ENCODE measurements around the gene AJAP1.

The AJAP1 gene

DNA sequence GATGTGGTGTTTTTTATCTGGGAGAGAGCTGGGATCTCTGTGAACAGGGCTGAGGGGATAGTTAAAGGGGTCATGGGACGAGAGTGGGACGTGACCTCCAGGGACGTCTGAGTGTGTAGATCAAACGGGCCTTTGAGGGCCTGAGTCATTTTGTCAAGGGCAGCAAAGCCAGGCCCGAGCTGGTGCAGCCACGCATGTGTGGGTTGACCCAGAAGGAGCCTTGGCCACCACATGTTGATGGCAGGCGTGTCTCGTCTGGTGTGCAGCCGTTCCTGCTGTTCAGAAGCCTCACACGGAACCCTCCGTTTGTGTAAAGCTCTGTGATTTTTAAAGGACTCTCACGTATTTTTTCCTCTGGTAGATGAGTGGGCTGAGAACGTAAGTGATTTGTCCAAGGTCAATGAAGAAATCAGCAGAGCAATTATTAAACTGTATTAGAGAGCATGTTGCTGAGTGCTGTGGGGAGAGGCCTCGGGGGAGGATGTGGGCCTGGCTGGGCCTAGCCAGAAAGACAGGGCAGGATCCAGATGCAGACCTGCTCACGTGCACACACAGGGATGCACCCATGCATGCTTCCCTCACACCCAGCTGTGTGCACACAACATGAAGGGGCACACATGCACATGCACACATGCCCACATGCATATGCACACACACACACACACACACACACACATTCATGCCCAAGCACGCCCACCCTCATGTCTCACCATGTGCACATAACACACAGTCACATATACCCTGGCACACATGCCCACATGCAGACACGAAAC is 89.8 kb downstream of the AJAP1 start:
- no peak for DNase-seq

DNA sequence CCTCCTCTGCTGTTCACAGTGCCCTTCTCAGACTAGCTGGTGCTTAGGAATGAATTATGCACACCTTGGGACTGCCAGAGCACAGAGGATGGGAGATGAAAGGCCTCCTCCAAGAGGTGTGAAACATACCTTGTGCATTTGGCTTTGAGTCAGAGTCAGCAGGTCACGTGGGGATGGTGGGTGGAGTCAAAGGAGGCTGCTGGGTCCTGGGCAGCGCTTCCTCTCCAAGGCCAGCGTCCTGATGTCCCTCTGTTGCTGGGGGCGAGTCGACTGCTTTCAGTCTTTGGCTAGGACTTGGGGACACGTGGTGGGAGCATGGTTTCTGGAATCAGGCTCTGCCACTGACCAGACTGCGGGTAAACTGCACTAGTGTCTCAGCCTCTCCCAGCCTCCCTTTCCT is 91.2 kb downstream of the AJAP1 start:
- no peak for DNase-seq

DNA sequence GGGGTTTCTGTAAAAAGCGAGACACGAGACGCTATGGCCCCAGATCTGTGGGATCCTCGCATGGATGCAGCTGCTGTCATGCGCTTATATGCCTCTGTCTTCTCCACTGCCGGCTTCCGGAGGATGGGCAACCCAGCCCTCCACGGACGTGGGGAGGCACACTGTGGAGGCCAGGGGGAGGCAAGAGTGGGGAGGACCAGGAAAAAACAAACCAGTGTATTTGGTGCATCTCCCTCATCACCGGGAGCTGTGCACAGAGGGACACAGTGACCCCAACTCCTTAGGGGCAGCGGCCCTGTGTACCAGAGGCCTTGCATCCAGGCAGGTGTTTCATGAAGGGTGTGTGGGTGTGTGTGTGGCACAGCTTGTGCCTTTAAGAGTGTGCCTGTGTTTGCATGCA is 95.0 kb downstream of the AJAP1 start:
- no peak for DNase-seq

DNA sequence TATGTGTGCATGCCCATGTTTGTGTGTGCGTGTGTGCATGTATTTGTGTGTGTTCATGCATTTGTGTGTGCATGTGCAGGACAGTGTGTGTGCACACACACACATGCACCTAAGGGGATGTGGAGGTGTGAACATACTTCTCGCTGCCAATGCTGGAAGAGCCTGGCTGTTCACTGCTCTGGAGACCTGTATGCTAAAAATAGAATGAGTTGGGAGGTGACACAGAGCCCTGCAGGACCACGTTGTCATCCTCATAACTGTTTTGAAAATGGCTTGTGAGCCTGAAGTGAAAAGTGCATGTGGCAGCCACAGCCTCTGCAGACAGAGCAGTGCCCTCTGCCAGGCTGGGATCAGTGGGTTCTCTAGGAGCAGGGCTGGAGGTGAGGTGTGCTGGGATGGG is 95.8 kb downstream of the AJAP1 start:
- no peak for DNase-seq

DNA sequence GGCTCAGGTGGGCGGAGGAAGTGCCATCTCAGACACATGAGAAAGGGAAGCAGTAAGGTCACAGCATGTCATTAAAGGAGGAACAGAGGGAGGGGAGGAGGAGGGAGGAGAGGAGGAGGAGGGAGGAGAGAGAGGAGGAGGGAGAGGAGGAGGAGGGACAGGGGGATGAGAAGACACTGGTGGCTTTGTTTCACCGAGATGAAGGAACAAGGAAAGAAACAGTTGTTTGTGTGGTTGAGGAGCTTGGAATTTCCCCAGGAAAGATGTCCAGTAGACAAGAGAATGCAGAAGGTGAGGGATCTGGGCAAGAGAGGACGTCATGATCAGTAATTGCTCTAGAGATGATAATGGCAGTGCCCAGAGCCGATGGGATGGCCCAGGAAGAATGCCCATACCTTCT is 97.7 kb downstream of the AJAP1 start:
- DNase-seq, result no peak

DNA sequence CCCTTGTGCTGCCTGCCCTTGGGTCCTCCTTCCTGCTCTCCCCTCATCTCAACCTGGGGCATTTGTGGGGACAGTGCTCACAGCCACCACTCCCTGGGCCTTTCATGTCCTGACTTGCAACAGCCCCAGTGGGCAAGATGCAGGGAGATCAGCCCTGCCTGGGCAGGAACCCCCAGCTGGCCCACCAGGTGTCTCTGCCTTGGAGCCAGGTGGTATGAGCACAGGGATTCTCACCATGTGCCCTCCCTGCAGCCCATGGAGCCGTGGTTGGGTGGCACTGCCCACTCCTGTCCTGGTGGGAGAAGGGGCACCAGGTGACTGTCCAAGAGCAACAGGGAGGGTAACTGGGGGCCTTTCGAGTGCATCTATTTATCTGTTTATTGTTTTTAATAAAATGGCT is 100.4 kb downstream of the AJAP1 start:
- DNase-seq, result no peak

DNA sequence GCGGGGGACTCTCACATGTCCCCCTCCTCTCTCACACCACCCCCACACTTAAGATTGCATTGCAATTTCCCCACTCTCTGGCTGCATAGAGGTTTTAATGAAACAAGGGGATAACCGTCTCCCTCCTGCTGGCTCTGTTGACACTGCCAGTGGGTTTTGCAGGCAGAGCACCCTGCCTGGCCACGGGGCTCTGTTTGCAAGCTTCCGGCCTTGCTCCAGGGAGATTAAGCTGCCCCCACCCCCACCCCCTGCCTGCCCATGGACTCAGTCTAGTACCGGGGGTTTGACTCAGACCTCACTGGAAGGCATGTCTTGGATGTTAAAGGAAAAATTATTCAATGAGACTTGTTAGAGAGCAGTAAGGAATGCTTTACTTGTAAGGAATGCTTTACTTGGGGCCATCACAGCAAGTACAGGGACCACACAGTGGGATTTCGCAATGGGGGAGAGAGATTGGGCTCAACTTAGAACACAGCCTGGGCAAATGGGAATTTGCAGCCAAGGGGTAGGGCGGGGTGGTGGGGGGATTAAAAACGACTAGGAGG is 101.0 kb downstream of the AJAP1 start:
- DNase-seq, result no peak

DNA sequence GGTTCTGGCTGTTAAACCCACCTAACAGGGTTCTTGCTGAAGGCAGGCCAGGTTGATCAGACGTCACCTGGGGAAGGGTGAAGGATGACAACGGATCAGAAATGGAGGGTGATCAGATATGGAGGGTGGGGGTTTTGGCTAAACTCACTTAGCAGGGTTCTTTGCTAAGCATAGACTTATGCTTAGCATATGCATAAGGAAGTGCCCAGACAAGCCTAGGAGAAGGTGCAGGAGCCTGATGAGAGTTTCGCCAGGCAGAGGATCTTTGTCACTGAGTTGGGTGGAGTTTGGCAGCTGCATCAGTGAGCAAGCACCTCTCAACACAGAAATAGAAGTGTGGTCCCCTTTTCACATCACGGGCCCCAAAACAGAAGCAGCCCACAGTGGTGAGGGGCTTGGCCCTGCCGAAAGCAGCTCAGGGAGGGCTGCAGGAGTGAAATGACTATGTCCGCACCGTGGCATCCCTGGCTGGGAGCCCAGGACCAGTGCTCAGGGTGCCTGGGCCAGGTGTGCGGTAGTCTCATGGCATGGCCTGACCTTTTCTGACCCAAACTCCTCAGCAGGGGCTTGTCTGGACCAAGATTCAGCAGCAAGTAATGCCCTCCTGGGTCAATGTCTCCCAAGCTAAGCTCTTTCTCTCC is 101.6 kb downstream of the AJAP1 start:
- no peak for DNase-seq

DNA sequence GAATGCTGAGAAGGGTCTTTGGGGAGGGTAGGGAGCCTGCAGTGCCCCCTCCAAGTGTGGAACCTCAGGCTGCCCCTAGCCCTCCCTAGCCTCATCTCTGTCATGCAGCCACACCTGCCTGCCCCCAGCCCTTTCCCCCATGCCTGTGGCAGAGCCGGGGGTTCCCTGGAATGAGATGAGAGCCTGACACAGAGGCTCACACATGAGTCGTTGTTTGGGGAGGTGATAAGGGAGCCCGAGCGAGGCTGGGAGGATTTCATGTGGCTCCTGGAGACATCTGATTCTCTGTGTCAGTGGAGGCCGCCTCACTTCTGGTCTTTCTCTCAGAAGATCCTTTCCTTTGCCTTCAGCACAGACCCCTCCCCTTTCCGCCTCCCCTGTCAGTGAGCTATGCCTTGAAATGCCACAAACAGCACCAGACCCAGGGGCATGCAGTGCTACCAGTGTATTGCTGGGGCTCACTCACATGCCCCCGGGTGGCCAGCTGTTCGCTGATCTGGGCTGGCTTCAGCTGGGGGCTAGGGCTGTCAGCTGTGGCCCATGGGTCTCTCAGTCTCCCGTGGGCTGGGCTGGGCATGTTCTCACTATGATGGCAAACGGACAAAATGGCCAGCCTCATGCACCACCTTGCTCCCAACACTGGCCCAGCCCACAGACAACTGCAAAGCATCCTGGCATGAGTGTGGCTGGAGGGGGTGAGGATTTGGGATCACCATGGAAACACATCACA is 102.6 kb downstream of the AJAP1 start:
- DNase-seq, result no peak

DNA sequence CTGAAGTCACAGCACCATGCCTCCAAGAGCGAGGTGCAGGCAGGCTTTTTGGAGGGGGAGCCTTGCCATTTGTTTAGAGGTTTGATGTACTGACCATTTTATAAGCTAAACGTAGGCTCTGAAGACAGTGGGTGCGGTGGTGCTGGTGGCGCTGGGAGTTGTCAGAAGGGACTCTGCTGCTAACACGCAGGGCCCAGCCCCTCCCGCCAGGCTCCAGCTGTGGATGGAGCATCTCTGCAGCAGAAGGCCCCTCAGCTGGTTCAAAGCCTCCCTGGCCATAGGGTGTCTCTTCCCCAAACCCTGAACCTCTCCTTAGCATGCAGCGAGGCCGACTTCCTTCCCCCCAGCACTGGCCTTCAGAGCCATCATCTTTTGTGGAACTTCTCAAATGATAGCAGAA is 105.3 kb downstream of the AJAP1 start:
- DNase-seq, result no peak

DNA sequence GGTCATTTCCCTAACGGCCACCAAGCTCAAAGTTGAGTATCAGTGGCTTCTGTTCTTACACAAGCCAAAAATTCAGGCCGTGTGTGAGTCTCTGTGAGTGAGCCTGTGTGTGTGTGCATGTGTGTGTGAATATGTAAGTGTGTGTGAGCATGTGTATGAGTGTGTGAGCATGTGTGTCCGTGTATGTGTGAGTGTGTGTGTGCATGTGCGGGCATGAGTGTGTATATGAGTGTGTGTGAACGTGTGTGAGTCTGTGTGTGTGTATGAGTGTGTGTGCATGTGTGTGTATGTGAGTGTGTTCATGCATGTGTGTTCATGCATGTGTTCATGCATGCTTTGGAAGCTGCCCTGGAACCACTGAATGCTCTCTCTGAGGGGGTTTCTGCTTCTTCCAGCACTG is 105.7 kb downstream of the AJAP1 start:
- DNase-seq, result no peak

DNA sequence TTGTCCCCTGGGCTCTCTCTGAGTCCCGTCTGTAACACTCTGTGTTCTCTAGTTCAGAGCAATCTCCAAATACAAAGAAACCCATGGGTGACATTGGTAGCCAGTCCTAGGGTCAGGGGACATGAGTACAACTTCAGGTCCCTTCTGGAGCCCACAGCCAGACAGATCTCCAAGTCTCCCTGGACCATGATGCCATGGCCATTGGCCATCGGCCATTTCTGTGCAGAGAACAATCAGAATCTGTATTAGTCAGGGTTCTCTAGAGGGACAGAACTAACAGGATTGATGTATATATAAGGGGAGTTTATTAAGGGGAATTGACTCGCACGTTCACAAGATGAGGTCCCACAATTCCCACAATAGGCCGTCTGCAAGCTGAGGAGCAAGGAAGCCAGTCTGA is 106.9 kb downstream of the AJAP1 start:
- no peak for DNase-seq

DNA sequence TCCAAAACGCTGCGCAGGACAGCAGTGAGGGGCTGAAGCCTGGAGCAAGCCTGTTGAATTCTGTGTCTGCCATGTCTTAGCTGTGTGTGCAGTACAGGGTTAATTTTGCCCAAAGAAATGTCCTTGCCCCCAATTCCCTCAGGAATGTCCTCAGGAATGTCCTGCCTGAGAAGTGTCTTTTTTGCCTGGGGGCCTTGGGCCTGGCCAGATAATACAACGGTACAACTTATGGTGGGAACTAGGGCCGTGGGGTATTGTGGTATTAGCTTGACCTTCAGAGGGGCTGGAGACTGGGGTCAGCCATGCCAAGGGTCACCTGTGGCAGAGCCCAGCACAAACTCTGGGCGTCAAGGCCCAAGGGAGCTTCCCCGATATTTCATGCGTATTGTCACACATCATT is 107.7 kb downstream of the AJAP1 start:
- no peak for DNase-seq

DNA sequence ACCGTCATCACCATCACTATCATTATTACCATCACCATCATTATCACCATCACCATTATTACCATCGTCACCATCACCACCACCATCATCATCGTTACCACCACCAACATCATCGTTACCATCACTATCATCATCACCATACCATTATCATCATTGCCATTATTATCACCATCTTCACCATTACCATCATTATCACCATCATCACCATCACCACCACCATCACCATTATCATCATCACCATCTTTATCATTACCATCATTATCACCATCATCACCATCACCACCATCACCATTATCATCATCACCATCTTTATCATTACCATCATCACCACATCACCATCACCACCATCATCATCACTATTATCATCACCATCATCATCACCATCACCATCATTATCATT is 112.9 kb downstream of the AJAP1 start:
- DNase-seq, result no peak

DNA sequence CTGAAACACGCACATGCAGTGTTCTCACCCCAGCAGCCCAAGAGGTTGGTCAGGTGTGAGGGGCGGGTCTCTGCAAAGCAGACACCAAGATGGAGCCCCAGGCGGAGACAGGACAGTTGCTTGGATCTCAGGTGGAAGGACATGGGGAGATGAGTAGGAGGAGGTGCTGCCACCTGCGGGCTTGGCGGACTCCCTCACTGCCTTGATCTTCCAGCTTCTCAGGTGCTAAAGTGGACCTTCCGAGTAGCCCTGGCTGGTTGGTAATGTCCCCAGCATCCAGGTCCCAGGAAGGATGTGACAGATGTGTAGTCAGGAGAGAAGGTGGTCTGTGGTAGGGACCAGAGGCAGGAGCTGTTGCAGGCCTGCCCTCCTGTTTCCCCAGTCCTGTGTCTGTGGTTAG is 114.1 kb downstream of the AJAP1 start:
- DNase-seq, result no peak

DNA sequence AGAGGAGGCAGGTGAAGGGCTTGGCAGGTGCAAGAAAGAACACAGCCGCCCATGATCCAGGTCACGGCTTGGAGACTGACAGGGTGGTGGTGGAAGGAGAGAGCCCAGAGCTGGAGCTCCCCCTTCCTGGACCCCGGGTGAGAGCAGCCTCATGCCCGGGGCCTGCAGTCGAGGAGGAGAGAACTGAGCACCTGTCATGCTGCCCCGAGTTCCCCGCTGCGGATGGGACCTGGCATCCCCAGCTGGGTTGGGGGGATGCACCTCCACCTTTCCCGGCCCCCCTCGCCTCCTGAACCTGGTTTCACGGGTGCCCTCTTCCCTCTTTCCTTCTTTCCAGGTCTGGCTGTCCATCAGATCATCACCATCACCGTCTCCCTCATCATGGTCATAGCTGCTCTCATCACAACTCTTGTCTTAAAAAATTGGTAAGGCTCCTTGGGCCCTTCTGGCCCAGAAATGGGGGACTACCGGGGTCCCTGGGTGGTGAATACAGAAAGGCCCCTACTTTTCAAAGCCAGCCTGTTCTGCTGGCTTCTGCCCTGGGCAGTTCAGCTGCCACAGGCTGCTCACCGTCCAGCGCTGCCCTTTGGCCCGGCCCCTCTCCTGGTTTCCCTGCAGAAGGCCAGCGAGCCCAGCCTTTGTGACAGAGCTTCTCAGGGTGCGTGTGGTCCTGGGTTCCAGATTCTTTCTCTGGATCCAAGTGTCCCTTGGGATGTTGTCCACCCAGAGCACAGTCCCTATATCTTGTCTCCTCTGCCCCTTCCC is 115.3 kb downstream of the AJAP1 start:
- DNase-seq, result no peak

DNA sequence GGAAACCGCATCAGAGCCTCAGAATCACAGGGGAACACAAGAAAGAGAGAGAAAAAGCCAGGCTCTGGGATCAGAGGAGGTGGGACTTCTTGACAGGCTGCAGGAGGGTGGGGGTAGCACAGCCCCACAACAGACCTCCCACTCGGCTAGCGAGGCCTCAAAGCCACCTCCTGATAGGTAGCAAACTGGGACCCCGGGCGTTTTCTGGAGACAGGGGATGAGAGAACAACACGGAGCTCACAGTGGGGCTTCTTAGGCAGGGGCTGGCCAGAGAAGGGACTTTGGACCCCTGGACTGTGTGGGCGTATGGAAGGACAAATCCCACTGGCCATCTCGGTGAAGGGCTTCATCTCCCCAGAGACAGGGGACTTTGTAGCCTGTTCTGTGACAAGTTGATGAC is 116.3 kb downstream of the AJAP1 start:
- DNase-seq, result no peak

DNA sequence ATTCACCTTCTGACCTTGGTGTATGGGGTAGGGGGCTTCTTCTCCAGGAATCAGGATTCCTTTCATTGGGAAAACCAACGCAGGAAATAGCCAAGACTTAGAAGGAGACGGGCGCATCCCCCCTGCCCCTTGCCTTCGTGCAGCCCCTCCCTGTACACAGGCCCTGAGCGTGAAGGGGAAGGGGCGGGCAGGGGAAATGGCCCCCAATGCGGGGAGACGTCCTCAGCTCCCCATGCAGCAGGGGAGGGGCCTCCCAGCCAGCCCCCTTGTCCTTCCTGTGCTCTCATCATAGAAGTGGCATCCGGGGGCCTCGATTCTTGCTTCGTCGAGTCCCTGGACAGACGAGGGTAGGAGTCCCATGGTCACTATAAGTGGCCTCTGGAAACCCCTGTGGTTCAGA is 116.9 kb downstream of the AJAP1 start:
- DNase-seq, result no peak

DNA sequence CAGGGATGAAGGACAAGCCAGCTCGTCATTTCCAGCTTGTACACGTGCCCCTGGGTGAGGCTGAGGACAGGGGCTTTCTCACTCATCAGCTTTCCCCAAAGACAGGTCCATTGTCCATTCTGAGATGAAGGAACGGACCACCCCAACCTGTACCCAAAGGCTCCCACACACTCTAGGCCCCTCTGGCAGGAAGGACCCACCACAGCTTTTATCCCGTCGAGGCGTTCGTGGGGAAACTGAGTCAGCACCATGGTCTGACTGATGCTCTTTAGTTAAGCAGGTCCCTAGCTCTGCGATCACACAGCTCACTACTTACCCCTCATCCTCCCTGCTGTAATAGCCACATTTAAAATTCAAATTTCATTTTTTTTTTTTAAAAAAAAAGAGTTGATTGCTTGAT is 117.3 kb downstream of the AJAP1 start:
- DNase-seq, result no peak

DNA sequence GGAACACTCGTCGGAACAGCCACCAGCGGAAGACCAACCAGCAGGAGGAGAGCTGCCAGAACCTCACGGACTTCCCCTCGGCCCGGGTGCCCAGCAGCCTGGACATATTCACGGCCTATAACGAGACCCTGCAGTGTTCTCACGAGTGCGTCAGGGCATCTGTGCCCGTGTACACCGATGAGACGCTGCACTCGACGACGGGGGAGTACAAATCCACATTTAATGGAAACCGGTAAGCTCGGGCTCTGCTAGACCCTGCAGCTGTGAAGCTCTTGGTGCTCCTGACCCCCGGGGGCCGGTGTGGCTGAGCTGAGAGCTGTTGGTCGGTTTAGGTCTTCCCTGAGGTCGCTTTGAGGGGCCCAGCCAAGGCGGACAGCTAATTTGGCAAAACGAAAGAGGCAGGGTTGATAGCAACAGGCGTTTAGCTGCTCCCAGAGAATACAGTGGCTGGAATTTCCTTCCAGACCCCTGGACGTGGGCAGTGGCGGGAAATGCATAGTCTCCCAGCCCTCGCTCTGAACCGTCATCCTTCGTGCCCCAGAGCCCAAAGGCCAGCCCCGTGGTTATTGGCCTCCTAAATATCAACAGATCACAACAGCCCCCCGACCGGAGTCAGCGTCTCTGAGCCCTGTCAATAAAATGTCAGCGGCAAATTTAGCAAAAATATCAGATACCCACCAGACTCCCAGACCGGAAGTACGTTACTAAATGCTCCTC is 118.0 kb downstream of the AJAP1 start:
- DNase-seq, result no peak

DNA sequence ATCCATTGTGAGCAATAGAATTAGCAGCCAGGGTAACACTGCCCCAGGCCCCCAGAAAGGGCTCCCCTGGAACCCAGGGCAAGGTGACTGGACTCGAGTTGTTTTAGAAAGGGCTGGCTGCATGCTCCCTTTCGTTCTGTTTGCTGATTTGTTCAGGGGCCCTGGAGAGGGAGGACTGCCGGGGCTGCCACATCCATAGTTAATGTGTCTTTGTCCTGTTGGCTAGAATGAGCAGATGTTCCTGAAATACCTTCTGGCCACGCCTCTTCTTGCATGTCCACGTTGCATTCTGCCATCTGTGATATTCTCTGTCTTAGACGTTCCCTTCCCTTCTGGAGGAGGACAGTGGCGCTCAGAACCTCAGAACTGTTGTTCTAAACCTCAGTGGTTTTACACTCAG is 118.8 kb downstream of the AJAP1 start:
- DNase-seq, result no peak

DNA sequence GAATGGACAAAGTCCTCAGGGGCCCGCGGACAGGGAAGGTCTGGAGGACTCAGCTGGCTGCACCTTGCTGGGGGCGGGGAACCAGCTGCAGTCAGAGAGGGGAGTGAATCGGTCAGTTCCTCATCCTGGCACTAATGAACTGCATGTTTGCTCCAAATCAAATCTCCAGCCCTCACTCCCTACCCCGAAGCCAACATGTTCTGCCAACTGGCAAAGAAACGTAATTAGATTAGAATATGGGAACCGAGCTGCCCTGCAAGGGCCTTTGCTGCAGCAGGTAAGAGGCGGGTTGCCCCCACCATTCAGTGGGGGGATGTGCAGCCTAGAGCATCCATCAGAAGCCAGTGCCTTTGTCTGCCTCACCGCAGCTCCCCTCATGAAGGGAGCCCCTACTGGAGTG is 121.1 kb downstream of the AJAP1 start:
- DNase-seq, result no peak

DNA sequence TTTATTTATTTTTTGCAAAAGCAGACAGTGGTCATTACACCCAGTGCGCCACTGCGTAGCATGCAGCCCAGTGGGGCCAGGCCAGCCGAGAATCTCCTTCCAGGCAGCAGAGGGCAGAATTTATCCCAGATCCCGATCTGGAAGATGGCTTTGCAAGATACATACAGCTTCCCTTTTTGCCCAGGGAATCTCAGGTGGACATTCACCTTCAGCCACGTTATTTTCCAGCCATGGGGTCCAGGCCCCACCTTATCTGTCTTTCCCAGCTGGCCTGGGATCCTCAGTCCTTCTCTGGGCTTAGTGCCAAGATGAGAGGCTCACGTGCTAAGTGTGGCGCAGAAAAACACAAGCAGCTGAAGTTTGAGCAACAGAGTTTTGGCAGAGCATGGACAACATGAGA is 123.6 kb downstream of the AJAP1 start:
- DNase-seq, result no peak
